GM19372 (cell line): ENCODE results near the gene YEATS4.
"Not testable (repeated sequence)": the region's sequence is repeated elsewhere in the genome, so short reads cannot be mapped to it uniquely, and the experiment has no call there.

Source experiments
- ATAC-seq: cut with Tn5 transposase; IDR thresholded peaks from one replicate; pipeline ENCODE4 v1.9.1; 2021; ENCODE audit warnings: mild to moderate bottlenecking, low read depth, moderate library complexity; ENCODE audit not compliant: unreplicated experiment

The YEATS4 gene

DNA sequence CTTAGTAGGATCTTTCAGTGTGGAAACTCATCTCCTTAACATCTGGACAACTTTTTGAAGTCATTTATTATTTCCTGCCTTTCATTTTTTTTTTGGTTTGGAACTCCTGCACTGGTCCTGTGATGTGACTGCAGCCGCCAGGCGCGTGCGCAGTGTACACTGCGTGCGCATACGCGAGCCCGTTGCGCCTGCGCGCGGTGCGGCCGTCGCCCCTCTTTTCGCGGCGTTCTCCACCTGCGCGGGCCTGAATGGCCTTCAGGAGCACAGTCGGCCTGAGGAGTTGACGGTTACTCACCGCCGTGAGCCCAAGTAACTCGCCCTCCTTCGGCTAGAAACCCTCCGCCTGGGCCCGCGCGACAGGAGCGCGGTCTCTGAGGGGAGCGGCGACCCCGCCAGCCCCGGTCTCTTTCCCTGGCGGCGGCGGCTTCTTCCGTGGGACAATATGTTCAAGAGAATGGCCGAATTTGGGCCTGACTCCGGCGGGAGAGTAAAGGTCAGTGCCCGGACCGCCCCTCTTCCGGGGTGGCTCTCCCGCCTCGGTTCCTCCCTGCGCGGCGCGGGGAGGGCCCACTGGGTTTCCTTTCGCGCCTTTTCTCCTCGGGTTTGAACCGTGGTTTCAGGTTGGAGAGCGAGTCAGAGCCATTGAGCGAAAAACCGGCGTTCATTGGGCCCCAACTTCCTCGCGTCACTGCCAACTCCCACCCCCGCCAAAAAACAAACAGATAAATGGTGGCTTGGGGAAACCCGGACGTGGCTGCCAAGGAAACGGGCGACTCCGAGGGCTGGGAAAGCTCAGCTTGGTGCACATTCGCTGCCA, at the start of gene YEATS4:
TSS of gene YEATS4 (plus strand) at position 213 of the 817 bp plus-strand sequence. CDS start at position 443, 230 bp downstream.
- peak; percentile 90 for ATAC-seq

DNA sequence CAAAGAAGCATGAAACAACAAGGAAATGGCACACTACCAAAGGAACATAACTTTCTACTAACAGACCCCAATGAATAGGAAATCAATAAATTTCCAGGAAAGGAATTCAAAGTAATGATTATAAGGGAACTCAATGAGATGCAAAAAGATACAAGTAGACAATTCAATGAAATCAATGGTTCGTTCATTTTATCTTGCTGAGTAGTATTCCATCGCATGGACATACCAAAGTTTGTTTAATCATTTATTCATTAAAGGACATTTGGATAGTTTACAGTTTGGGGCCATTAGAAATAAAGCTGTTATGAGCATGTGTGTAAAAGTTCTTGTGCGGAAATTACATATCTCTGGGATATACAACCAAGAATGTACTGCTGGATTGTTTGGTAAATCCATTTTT, 46.3 kb upstream of the YEATS4 start:
- ATAC-seq = no peak

DNA sequence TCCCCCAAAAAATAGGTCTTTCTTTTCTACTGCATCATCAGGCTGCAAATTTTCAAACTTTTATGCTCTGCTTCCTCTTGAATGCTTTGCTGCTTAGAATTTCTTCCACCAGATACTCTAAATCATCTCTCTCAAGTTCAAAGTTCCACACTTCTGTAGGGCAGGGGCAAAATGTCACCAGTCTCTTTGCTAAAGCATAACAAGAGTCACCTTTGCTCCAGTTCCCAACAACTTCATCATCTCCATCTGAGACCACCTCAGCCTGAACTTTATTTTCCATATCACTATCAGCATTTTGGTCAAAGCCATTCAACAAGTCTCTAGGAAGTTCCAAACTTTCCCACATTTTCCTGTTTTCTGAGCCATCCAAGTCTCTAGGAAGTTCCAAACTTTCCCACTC, 42.8 kb upstream of the YEATS4 start:
- not testable (repeated sequence) for ATAC-seq

DNA sequence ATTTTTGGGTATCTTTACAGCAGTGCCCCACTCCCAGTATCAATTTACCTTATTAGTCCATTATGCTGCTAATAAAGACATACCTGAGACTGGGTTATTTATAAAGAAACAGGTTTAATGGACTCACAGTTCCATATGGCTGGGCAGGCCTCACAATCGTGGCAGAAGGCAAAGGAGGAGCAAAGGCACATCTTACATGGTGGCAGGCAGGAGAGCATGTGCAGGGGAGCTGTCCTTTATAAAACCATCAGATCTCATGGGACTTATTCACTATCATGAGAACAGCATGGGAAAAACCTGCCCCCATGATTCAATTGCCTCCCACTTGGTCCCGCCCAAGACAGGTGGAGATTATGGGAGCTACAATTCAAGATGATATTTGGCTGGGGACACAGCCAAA, 42.3 kb upstream of the YEATS4 start:
- ATAC-seq = not testable (repeated sequence)

DNA sequence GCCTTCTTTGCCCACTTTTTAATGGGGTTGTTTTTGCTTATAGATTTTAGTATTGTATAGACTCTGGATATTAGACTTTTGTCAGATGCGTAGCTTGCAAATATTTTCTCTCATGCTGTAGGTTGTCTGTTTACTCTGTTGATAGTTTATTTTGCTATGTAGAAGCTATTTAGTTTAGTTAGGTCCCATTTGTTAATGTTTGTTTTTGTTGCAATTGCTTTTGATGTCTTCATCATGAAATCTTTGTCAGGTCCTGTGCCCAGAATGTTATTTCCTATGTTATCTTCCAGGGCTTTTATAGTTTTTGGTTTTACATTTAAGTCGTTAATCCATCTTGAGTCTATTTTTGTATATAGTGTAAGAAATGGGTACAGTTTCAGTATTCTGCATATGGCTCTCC, 41.3 kb upstream of the YEATS4 start:
- no peak for ATAC-seq

DNA sequence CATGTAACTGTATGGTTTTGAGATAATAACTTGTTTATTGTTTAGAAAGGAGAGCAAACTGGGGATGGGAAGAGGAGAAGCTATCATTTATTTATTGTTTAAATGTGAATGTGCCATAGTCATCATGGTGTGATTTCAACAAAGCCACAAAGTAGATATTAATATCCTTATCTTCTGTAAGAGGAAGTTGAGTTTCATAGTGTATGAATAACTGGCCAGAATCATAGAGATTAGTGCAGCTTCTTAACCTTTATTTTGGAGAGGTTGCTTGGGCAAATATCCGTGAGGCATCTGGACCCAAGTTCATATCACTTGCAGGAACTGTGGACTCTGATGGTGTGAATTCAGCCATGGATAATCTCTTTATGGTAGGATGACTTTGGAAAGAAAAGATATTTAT, 38.2 kb upstream of the YEATS4 start:
- no peak for ATAC-seq

DNA sequence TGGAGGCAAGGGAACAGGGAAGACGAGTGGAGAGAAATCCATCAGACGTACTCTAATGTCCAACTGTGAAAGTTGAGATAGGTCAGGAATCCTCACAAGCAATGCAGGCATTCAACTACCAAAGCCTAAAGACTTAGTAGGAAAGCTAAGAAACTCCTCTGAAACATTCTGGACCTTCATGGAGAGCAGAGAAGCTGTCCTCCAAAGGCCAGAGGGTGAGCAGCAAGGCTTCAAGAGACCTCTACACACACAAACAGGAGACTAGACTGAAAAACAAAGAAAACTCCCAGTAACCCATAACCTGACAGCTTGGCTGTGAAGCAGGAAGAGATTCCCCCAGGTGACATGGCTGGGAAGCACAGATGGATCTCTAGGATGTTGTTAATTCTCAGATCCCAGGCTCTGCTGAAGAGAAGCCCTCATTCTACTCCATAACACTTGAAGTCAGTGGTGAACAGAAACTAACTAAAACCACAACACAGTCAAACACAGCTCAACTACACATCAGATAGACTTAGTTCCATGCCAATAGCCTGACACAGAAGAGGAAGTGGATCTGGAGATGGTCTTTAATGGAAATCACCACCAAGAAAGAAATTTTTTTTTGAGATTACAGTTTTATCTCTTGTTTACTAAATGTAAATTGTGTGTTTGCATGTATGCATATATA, 34.6 kb upstream of the YEATS4 start:
- peak; percentile 93 for ATAC-seq

DNA sequence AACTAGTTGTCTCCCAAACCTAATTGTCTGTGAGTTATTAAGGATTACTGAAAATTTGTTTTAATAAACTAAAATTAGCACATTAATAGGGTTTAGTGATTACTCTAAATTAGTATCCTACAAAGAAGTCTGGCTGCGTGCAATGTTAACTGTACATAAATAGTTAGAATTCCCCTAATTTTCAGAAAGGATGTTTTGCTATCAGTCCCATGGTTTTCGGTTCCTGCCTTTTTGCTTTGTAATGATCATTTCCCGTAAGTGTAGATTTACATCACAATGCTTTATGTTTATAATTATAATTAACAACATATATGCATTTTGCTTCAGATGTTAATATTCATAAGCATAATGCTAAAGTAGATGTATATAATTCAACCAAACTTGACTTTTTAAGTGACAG, 31.1 kb upstream of the YEATS4 start:
- ATAC-seq = no peak

DNA sequence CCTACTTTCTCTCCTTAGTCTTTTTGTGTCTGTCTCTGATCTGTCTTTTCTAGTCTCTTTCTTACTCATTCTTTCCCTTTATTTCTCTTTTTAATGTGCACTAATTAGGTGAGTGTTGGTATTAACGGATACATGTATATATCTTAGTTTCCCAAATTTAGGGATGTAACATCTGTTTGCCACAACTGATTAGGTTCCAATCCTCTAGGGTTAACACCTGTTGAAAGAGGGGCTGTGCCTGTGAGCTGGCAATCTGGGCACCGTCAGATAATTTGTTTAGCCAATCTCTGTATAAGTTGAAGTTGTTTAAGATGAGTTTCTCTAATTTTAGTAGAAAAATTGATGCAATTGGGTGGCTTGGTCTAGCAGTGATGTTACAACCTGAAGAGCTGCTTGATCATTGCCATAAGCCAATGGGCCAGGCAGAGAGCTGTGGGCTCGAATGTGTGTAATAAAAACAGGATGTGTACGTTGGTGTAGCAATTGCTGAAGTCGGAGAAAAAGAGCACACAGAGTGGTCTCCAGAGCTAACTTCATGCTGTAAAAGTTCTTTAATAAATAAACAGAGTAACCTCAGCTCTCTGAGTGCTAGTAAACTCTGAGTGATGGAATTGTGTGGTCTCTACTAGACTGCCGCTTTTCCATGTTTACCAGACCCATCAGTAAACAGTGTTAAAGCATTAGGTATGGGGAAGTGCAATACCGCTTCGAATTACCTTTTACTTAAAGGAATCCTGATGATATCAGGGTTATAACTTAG, 29.7 kb upstream of the YEATS4 start:
- no peak for ATAC-seq

DNA sequence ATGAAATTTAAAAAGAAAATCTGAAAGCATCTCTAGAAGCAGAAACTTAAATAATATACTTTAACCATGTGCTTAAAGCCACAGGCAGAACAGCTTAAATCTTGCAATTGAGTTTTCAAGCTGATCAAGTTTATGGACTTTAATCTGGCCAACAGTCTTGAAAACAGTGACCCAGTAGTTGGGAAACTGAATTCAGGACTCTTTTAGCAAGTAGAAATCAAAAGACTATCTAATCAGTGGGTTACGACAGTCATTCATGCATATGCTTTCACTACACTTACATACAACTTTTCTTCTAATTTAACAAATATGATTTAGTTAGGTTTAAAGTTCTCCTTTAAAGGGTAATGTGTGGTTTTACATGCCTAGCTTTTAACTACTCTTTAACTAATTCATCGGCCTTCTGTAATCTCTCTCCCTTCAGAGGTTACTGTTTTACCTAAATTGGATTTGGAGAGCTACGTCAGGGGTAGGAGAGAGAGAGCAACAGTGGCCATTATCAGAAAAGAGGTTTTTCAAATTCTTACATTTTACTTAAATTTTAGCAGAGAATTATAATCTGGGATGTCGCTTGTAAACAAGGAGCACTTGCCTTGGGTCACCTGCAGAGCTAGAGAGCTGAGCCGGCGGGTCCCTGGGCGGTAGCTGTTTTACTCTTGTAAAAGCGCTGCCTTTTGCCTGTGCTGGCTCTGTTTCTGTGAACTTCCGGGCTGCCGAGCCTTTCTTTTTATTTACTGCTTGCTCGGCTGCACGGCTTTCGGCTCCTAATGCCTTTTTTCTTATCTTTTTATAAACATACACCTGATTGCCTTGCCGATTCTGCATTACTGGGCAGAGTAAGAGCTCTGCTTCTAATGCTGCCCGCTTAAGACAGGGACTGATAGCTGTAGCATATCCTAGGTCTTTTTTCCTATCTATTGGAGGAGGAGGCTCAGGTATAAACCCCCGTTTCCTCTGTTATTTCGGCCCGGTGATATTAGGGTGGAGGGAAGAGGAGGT, 28.8 kb upstream of the YEATS4 start:
- peak; percentile 88 for ATAC-seq

DNA sequence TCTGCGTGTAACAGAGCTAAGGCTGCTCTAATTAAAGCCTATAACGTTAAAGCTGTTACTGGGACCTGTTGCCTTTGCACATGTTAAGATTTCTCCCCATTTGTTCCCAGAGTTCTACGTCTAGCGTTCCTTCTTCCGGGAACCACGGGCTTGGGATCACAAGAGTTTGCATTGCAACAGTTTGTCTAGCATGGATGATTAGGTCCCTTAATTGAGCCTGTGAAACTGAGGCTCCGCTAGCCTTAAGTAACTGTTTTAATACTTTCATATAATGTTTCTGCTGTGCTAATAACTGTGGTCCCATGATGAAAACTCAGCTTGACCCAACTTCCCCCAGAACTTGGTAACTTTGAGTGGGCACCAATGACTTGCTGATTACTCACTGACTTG, 28.0 kb upstream of the YEATS4 start:
- no peak for ATAC-seq

DNA sequence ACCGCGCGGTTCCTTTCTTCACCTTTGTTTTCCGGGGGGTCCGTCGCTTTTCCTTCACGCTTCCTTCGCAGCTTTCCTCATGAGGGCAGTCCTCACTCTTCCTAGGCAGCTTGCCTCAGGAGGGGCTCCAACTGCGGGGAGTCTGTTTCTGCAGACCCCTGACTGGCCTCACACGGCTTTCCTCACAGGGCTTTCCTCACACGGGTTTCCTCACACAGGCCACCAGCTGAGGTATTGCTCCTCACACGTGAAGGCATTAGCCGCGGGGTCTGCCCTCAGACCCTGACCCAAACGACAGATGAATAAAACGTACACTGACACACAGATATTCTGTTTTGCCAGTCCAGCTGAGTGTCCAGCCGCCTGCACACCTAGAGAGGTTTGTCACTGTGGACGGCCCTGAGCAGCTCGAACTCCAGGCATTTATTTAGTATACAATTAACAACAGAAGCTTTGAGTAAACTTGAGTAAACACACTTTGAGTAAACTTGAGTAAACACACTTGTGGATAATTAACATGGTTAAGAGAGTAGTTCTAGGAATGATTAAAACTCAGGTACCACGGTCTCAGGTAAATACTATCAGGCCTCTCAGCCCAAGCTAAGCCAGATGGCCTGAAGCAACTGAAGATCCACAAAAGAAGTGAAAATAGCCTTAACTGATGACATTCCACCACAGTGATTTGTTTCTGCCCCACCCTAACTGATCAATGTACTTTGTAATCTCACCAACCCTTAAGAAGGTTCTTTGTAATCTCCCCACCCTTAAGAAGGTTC, 27.4 kb upstream of the YEATS4 start:
- ATAC-seq = no peak

DNA sequence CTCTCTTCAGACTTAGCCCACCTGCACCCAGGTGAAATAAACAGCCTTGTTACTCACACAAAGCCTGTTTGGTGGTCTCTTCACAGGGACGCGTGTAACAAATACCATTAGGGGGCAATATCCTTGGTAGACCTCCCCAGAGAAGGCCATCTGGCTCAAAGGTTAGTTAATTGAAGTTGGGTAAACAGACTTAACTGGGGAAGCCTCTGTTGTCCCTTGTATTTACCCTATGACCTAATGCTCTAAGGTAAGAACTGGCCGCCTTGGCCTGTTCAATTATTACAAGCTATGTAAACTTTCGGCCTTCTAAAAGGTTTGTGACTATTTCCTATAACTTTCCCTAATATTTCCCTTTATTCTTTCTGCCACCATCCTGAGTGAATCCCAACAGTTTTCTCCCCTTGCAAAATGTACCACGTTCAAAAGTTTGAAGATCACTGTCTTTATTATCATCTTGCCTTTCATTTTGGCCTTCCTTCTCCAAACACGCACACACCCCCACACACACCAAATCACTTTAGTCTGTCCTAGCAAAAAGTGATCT, 26.7 kb upstream of the YEATS4 start:
- no peak for ATAC-seq

DNA sequence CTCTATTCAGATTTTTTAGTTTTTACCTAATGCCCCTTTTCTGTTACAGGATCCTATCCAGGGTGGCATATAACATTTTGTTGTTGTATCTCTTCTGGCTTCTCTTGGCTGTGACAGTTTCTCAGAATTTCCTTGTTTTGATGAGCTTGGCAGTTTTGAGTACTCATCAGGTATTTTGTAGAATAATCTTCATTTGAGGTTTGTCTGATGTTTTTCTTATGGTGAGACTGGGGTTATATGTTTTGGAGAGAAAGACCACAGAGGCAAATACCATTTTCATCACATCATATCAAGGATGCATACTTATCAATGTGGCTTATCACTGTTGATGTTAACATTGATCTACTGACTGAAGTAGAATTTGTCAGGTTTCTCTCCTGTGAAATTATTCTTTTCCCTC, 25.4 kb upstream of the YEATS4 start:
- no peak for ATAC-seq

DNA sequence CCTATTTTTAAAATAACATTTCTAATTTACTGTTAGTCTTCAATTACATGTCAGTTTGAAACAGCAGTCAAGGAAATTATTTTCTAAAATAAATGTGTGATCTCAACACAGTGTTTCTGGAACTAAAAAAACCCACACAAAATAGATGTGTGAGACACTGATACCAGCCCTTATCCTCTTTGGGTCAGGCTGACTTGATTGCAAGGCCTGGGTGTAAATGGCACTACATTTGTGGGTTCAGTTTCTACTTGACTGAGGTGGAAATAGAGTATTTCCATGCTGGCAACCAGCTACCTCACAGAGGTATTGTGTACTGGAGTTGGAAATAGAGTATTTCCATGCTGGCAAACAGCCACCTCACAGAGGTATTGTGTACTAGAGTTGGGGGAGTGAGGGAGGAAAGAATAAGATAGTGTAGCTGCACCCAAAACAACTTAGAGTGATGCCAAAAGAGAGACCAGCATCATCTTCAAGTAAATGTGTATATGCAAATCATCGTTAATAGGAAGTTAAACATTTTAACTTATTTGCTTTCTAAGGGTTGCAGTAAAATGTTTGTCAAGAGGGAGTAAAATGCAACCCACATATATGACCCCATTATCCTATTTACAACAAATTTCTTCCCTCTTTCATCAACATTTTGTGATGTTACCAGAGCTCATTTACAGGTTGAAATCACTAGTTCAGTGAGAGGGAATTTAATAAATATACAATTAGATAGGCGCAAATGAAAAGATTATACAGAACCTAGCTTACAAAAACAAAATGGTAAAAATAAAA, 22.0 kb upstream of the YEATS4 start:
- ATAC-seq = no peak

DNA sequence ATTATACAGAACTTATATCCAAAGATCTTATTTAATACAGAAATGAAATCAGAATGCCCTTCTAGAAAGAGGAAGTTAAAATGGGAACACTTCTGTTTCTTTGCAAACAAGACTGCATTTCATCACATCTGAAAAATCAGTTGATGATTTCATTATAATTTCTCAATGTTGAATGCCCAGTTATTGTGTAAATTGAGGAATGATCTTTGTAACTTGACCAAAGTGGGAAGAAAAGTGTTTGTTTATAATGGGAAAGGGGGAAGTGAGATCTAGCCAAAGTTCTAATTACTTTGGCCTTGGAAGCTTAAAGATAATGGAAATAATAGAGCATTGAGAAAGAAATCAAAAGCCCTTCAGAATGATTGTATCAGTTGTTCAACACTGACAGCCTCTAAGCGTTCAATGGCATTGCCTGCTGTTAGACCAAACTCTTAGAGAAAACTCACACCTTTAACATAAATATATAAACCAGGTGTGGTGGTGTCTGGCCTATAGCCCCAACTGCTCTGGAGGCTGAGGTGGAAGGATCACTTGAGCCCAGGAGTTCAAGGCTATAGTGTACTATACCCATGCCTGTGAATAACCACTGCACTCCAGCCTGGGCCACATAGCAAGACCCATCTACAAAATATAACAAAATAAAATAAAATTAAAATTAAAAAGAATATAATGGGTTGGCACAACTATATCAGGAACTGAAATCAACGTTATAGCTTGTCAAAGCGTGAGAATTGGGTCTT, 21.3 kb upstream of the YEATS4 start:
- ATAC-seq = no peak

DNA sequence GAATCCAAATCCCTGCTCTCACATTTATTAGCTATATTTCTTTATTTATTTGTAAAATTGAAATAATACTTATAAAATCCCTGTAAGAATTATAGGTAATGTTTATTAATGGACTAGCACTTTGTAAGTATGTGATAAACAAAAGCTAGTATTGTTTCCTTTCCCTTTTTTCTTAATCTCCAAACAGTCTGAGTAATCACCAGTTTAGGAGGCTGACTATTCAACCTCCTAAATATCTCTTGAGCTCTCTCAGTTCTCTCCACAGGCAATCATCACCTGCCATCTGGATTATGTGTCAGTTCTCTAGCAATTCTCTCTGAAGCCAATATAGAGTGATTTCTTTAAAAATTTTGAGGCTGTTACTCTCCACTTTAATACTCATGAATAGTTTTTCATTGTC, 20.6 kb upstream of the YEATS4 start:
- no peak for ATAC-seq

DNA sequence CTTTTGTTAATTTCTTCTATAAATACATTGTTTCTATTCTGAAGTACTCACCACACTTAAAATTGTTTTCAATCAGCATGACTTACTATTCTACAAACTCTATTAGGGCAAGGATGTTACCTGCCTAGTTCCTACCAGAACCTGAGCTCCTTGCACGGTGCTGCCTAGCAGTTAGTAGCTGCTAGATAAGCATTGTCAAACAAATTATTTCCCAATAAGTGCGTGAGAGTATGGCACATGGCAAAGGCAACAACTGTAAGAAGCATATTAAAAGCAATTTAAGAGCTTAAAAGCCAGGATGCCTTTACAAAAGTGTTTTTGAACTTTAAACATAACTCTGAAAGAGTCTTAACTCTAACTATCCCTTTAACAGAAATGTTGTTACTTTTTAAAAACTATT, 19.5 kb upstream of the YEATS4 start:
- ATAC-seq = no peak
